HepG2 (cell line): ENCODE data around the gene RBM5. TPM values are rescaled to one million over a fixed set of nuclear protein-coding genes. Genes with fewer than 3 reads are reported as not detected.
A peak's percentile ranks its signal among the peaks of the same experiment; 100 is the strongest.

ENCODE experiments used
- CENPT ChIP-seq: sonication (generic); formaldehyde crosslinking; IDR thresholded peaks from 2 replicates; pipeline ENCODE4 v1.8.0; 2022; ENCODE audit warnings: low read depth, mild to moderate bottlenecking, moderate library complexity, missing genetic modification reagents
- EEA1 ChIP-seq: sonication (generic); formaldehyde crosslinking; IDR thresholded peaks from 2 replicates; pipeline ENCODE4 v1.5.1; 2020; ENCODE audit warnings: mild to moderate bottlenecking, missing genetic modification reagents, borderline replicate concordance
- GTF3A ChIP-seq: sonication (generic); formaldehyde crosslinking; conservative IDR thresholded peaks from 2 replicates; pipeline ENCODE4 v1.4.0; 2020; ENCODE audit warnings: mild to moderate bottlenecking, missing genetic modification reagents
- HDAC1 ChIP-seq: sonication (generic); formaldehyde crosslinking; IDR thresholded peaks from 2 replicates; pipeline ENCODE4 v1.5.1; 2020; ENCODE audit warnings: mild to moderate bottlenecking, missing genetic modification reagents
- MAF1 ChIP-seq: sonication (generic); formaldehyde crosslinking; IDR thresholded peaks from 2 replicates; pipeline ENCODE4 v1.5.0; 2020; ENCODE audit warnings: missing genetic modification reagents, borderline replicate concordance
- MLXIP ChIP-seq: sonication (generic); formaldehyde crosslinking; IDR thresholded peaks from 2 replicates; pipeline ENCODE4 v1.9.0; 2021; ENCODE audit warnings: missing genetic modification reagents, borderline replicate concordance
- RCOR2 ChIP-seq: IDR thresholded peaks from 2 replicates; pipeline ENCODE4 v1.6.1; 2016; ENCODE audit warnings: missing biosample characterization, missing genetic modification reagents
- RXRA ChIP-seq: sonication (generic); formaldehyde crosslinking; IDR thresholded peaks from 2 replicates; pipeline ENCODE4 v1.5.1; 2020; ENCODE audit warnings: missing genetic modification reagents
- SIN3B ChIP-seq: fragments of 150-350 bp; IDR thresholded peaks from 2 replicates; pipeline ENCODE4 v1.6.1; 2014; ENCODE audit warnings: low read length
- ZBTB21 ChIP-seq: sonication (generic); formaldehyde crosslinking; IDR thresholded peaks from 2 replicates; pipeline ENCODE4 v1.4.0; 2020; ENCODE audit warnings: missing genetic modification reagents
- ZBTB7B ChIP-seq: sonication (generic); formaldehyde crosslinking; IDR thresholded peaks from 2 replicates; pipeline ENCODE4 v1.4.0; 2020; ENCODE audit warnings: missing genetic modification reagents
- ZFYVE20 ChIP-seq: sonication (generic); formaldehyde crosslinking; IDR thresholded peaks from 2 replicates; pipeline ENCODE4 v1.8.0; 2023; ENCODE audit warnings: low read depth, mild to moderate bottlenecking, moderate library complexity, missing genetic modification reagents, borderline replicate concordance
- ZNF224 ChIP-seq: sonication (generic); formaldehyde crosslinking; IDR thresholded peaks from 2 replicates; pipeline ENCODE4 v1.5.0; 2020; ENCODE audit warnings: mild to moderate bottlenecking, missing genetic modification reagents
- ZNF225 ChIP-seq: sonication (generic); formaldehyde crosslinking; IDR thresholded peaks from 2 replicates; pipeline ENCODE4 v1.4.0; 2020; ENCODE audit warnings: mild to moderate bottlenecking, missing genetic modification reagents
- ZNF292 ChIP-seq: sonication (generic); formaldehyde crosslinking; IDR thresholded peaks from 2 replicates; pipeline ENCODE4 v1.8.1; 2022; ENCODE audit warnings: mild to moderate bottlenecking, low read depth, missing genetic modification reagents, borderline replicate concordance
- ZNF580 ChIP-seq: IDR thresholded peaks from 2 replicates; pipeline ENCODE4 v1.6.1; 2016; ENCODE audit warnings: low read depth, borderline replicate concordance
- ZNF766 ChIP-seq: sonication (generic); formaldehyde crosslinking; IDR thresholded peaks from 2 replicates; pipeline ENCODE4 v1.5.0; 2020; ENCODE audit warnings: missing genetic modification reagents, borderline replicate concordance
- polyA plus RNA-seq, 8 experiments: library from polyadenylated mRNA; depleted of rRNA in 3 of 8; stranded (reverse) in 7 of 8; unstranded in 1 of 8; fragments of >200 nt; fragmentation: Illumina TruSeq in 4 of 8; extraction: Trizol in 4 of 8; gene quantifications; 2 replicates each; pipeline versions ENCODE4 v1.2.1 to v1.2.3, GENCODE V29; 2011 to 2016; ENCODE audit warnings: low read depth in 4 of 8, missing spikeins in 1 of 8, mixed read lengths in 1 of 8; ENCODE audit not compliant: insufficient read depth in 1 of 8
- total RNA-seq, 5 experiments: library from RNA; depleted of rRNA; stranded (reverse); fragments of >200 nt; fragmentation: Illumina TruSeq; extraction: Trizol; gene quantifications; 2 replicates each; pipeline ENCODE4 v1.2.3, GENCODE V29; 2016; ENCODE audit warnings: low read depth in 1 of 5
- TF ChIP-seq, protein P1 (sequence below): sonication (generic); formaldehyde crosslinking; IDR thresholded peaks from 2 replicates; pipeline ENCODE4 v1.8.0; 2022; ENCODE audit warnings: missing genetic modification reagents, low read depth, mild to moderate bottlenecking, borderline replicate concordance
- TF ChIP-seq, protein P2 (sequence below): fragments of 450-650 bp; IDR thresholded peaks from 2 replicates; pipeline ENCODE4 v1.6.1; 2017; ENCODE audit warnings: mild to moderate bottlenecking
- TF ChIP-seq, protein P3 (sequence below): sonication (generic); formaldehyde crosslinking; IDR thresholded peaks from 2 replicates; pipeline ENCODE4 v1.5.0; 2020; ENCODE audit warnings: mild to moderate bottlenecking, missing genetic modification reagents

The RBM5 gene
- total and polyA plus RNA-seq, 2 of the 13 experiments (the other 11 are each of a cell fraction or from before 2014, with no cell fraction given) = 106 to 204 TPM

GRCh38 chr3:50150863-50151686 lies 62.4 kb downstream of the RBM5 start (continued):
- TF ChIP-seq HDAC1 (CRISPR knock-in tag) (peak; percentile 51; the same call in 1 of the 2 replicates), ZNF292 (CRISPR knock-in tag) (0 out of 2 replicates have a peak, but pooled peaks have one; percentile 18), ZBTB7B (CRISPR knock-in tag) (peak; percentile 12; the same call in 1 of the 2 replicates), ZNF580 (CRISPR knock-in tag) (no peak), ZNF766 (CRISPR knock-in tag) (no peak), ZFYVE20 (CRISPR knock-in tag) (no peak), CENPT (no peak), ZNF224 (no peak), RCOR2 (CRISPR knock-in tag) (0 out of 2 replicates have a peak, but pooled peaks have one; percentile 21), MAF1 (no peak), EEA1 (CRISPR knock-in tag) (0 out of 2 replicates have a peak, but pooled peaks have one; percentile 45), ZBTB21 (CRISPR knock-in tag) (no peak), SIN3B (no peak), RXRA (CRISPR knock-in tag) (no peak; the same call in 1 of the 2 replicates), ZNF225 (CRISPR knock-in tag) (no peak), MLXIP (CRISPR knock-in tag) (no peak), GTF3A (CRISPR knock-in tag) (no peak)
- TF ChIP-seq, protein P1, sequence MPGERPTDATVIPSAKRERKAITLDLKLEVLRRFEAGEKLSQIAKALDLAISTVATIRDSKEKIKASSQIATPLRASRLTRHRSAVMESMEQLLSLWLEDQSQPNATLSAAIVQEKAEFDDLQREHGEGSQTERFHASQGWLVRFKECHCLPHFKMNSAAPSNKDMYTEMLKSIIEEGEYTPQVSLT (CRISPR knock-in tag) = no peak
- TF ChIP-seq, protein P2, sequence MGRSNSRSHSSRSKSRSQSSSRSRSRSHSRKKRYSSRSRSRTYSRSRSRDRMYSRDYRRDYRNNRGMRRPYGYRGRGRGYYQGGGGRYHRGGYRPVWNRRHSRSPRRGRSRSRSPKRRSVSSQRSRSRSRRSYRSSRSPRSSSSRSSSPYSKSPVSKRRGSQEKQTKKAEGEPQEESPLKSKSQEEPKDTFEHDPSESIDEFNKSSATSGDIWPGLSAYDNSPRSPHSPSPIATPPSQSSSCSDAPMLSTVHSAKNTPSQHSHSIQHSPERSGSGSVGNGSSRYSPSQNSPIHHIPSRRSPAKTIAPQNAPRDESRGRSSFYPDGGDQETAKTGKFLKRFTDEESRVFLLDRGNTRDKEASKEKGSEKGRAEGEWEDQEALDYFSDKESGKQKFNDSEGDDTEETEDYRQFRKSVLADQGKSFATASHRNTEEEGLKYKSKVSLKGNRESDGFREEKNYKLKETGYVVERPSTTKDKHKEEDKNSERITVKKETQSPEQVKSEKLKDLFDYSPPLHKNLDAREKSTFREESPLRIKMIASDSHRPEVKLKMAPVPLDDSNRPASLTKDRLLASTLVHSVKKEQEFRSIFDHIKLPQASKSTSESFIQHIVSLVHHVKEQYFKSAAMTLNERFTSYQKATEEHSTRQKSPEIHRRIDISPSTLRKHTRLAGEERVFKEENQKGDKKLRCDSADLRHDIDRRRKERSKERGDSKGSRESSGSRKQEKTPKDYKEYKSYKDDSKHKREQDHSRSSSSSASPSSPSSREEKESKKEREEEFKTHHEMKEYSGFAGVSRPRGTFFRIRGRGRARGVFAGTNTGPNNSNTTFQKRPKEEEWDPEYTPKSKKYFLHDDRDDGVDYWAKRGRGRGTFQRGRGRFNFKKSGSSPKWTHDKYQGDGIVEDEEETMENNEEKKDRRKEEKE = no peak
- TF ChIP-seq, protein P3, sequence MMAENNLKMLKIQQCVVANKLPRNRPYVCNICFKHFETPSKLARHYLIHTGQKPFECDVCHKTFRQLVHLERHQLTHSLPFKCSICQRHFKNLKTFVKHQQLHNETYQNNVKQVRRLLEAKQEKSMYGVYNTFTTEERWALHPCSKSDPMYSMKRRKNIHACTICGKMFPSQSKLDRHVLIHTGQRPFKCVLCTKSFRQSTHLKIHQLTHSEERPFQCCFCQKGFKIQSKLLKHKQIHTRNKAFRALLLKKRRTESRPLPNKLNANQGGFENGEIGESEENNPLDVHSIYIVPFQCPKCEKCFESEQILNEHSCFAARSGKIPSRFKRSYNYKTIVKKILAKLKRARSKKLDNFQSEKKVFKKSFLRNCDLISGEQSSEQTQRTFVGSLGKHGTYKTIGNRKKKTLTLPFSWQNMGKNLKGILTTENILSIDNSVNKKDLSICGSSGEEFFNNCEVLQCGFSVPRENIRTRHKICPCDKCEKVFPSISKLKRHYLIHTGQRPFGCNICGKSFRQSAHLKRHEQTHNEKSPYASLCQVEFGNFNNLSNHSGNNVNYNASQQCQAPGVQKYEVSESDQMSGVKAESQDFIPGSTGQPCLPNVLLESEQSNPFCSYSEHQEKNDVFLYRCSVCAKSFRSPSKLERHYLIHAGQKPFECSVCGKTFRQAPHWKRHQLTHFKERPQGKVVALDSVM (CRISPR knock-in tag) = peak; percentile 97
